Measurements from ENCODE around the gene LPIN1. TPM values are rescaled to one million over a fixed set of nuclear protein-coding genes. Genes with fewer than 3 reads are reported as not detected.

Gene LPIN1
- total RNA-seq, 1 experiment from 2014 or later = 139 TPM

DNA sequence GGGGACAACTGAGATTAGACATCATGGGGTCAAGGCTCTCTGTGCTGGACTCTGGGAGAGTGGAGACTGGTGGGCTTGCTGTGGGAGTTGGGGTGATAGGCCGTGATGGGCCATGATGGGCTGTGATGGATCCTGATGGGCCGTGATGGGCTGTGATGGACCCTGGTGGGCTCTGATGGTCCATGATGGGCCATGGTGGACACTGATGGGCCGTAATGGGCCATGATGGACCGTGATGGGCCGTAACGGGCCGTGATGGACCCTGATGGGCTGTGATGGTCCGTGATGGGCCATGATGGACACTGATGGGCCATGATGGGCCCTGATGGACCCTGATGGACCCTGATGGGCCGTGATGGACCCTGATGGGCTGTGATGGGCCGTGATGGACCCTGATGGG, 18.5 kb downstream of the LPIN1 start:
- Histone ChIP-seq H3K4me3 (no peak overlapping the region), H3K9me3 (no peaks in the 10 kb centered on the region), H3K36me3 (peaks cover 93% of the 10 kb centered on the region), H3K27me3 (no peaks in the 10 kb centered on the region)
- DNase-seq = no peak

DNA sequence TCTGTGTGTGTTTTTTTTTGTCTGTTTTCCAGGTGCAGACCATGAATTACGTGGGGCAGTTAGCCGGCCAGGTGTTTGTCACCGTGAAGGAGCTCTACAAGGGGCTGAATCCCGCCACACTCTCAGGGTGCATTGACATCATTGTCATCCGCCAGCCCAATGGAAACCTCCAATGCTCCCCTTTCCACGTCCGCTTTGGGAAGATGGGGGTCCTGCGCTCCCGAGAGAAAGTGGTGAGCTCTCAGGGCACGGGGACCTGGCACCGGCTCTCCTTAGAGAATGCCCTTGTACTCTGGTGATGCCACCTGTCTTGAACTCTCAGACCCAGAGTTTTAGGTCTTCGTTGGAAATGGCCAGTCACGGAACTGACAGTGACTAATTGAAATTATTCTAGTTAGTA, 19.1 kb downstream of the LPIN1 start:
- Histone ChIP-seq H3K27me3 (no peaks in the 10 kb centered on the region), H3K36me3 (peaks cover 96% of the 10 kb centered on the region), H3K9me3 (no peaks in the 10 kb centered on the region), H3K4me3 (no peak overlapping the region)
- DNase-seq = no peak

DNA sequence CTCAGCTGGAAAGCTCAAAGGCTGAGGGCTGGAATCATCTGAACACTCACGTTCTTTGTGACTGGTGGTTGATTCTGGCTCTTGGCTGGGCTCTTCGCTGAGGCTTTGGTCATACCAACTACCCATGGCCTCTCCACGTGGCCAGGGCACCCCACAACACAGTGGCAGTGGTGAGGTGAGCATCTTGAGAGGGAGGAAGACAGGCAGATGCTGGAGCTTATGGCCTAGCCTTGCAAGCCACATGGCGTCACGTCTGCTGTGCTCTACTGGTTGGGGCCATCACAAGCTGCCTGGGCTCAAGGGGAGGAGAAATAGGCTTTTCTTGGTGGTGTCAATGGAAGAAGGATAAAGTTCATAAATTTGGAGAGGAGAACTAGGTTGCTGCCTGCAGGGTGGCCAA, 19.6 kb downstream of the LPIN1 start:
- Histone ChIP-seq H3K9me3 (no peaks in the 10 kb centered on the region), H3K4me3 (no peak overlapping the region), H3K27me3 (no peaks in the 10 kb centered on the region), H3K36me3 (peaks cover 96% of the 10 kb centered on the region)
- no peak for DNase-seq

DNA sequence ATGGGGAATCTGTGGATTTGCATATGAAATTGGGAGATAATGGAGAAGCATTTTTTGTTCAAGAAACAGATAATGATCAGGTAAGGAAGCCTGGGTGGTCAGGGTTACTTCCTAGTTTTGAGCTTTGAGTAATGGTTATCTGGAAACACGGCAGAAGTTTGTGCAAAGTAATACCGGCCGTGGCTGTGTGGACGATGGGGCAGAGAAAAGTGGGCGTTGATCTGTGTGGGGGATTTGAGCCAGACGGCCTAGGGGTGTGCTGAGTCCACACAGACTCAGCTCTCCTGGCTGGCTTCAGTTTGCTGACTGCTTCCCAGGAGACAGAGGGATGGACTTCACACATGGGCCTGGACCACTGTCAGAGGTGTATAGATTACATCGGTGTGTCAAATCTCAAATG, 21.3 kb downstream of the LPIN1 start:
- H3K36me3 ChIP-seq = peaks cover 99% of the 10 kb centered on the region
- H3K4me3 ChIP-seq = no peak overlapping the region
- no peaks in the 10 kb centered on the region for H3K27me3 ChIP-seq
- H3K9me3 ChIP-seq = no peaks in the 10 kb centered on the region
- no peak for DNase-seq

DNA sequence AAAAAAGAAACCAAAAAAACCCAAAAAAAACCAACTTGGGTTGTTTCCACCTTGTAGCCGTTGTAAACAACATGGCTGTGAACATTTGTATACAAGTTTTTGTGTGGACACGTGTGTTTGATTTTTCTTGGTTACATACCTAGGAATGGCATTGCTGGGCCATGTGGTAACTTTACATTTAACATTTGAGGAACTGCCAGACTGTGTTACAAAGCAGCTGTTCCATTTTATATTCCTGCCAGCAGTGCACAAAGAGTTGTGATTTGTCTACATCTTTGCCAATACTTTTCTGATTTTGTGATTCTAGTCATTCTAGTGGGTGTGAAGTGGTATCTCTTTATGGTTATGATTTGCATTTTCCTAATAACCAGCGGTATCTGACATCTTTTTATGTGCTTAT, 22.5 kb downstream of the LPIN1 start:
- DNase-seq = no peak

DNA sequence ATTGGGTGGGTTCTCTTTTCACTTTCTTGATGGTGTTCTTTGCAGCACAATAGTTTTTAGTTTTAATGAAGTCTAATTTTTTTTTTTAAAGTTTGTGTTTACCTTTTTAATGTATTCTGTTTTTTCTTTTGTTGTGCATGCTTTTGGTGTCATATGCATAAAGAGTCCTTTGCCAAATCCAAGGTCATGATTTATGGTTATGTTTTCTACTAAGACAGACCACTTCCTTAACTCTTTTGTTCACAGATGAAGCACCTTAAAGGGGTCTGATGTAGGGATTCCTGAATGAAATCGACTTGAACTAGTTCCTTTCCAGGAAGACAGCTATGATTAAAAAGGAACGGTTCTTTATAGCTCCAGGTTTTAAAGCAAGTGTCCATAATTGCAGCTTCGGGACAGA, 23.1 kb downstream of the LPIN1 start:
- no peak overlapping the region for H3K4me3 ChIP-seq
- H3K27me3 ChIP-seq = no peaks in the 10 kb centered on the region
- H3K36me3 ChIP-seq = peaks cover 100% of the 10 kb centered on the region
- no peak for DNase-seq
- H3K9me3 ChIP-seq = no peaks in the 10 kb centered on the region

More for the DNA sequence above, 22.5 kb downstream of the LPIN1 start:
- H3K36me3 ChIP-seq = peaks cover 100% of the 10 kb centered on the region
- H3K9me3 ChIP-seq = no peaks in the 10 kb centered on the region
- no peak overlapping the region for H3K4me3 ChIP-seq
- H3K27me3 ChIP-seq = no peaks in the 10 kb centered on the region

DNA sequence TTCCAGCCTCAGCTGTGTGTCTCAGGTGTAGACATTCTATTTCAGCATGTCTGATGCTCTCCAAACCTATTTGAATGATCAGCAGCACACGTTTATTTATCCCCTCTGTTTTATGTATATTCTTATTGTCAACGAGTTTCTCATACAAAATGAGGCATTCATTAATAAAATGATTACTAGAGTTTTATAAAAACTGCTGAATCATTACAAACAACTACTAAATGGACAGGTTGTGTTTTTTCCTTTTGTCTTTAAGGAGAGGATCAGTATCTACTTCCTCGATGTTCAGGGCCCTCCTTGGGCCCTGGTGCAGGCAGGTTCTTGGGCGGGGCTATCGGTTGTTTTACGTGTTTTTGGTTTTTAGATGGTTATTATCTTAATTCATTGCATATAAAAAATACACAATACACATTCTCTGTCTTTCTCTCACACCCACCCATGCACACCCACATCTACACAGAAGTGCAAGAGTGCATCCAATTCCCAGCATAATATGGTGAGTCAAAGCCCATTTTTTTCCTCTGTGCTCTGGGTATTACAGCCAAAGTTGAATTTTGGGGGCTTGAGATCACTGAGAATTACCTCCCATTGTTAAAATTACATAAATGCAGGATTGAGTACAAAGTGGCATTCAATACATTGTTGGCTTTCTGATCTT, 24.2 kb downstream of the LPIN1 start:
- Histone ChIP-seq H3K9me3 (no peaks in the 10 kb centered on the region), H3K27me3 (no peaks in the 10 kb centered on the region), H3K4me3 (no peak overlapping the region), H3K36me3 (peaks cover 99% of the 10 kb centered on the region)
- no peak for DNase-seq

DNA sequence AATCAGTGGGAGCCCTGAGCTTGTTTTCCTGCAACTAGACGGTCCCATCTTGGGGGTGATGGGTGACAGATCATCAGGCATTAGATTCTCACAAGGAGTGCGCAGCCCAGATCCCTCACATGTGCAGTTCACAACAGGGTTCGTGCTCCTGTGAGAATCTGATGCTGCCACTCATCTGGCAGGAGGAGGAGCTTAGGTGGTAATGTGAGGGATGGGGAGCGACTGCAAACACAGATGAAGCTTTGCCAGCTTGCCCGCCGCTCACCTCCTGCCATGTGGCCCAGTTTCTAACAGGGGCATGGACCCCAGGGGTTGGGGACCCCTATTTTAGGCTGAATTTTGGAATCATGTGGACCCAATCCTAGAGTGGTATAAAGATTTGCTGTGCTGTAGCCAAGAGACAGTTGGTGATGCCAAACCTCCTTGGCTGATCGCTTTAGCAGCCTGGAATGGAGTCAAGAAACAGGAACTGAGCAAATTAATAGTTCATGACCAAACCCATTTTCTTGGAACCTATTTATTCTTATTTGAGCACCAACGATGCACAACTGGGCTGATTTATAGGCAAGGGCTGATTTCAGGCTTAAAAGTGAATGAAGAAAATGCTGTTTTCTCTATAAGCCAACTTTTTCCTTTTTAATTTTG, 25.7 kb downstream of the LPIN1 start:
- peaks cover 97% of the 10 kb centered on the region for H3K36me3 ChIP-seq

DNA sequence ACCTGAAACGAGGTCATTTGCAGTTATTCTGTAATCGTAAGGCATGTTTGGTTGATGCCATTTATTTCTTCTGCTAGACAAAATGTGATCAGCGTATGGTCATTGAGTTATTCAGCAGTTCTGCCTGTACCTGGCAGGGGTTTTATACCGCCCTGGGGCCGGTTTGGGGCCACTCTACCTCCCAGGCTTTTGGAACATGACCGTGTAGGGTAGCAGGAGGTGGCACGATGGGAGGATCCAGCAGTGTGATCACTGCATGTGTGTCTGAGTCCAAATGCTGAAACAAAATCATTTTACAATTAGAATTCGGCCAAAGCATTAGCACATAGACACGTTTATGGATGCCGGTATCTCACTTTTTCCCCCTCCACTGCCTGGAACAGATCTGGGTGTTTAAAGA, 26.7 kb downstream of the LPIN1 start:
- Histone ChIP-seq H3K9me3 (no peaks in the 10 kb centered on the region), H3K36me3 (peaks cover 97% of the 10 kb centered on the region), H3K4me3 (no peak overlapping the region), H3K27me3 (no peaks in the 10 kb centered on the region)
- no peak for DNase-seq

More for the DNA sequence above, 25.7 kb downstream of the LPIN1 start:
- Histone ChIP-seq H3K9me3 (no peaks in the 10 kb centered on the region), H3K4me3 (no peak overlapping the region), H3K27me3 (no peaks in the 10 kb centered on the region)
- DNase-seq = peak; percentile 79

DNA sequence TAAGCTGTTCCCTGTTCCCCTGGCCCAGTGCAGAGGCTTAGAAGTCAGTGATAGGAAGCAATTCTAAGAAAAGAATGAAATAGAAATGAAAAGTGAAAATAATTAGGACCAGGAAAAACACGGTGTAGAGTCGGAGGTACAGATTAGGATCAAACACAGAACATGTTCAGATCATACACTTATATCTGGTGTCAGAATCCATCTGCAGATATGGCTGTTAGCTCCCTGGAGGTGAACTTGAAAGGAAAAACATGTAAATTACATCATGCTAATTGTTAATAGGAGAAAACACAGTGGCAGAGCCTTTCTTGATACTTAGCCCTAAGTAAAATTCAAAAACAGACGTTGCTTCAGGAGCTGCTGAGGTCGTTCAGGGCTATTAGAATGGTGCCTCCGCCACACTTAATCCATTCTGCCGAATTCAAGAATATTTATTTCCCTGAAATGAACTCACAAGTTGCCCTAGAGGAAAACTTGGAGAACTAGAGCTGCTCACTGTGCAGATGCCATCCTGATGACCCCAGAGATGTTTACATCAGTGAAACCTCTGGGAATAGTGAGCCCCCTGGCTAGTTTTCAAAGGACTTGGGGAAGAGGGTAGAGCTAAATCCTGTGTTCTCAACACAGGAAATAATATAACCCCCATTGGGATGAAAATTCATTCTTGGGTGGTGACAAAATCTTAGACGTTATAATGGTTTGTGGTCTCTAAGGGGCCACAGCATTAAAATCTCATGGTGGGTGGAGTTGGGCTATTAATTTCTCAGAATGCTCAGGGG, 27.5 kb downstream of the LPIN1 start:
- DNase-seq = peak; percentile 79
- peaks cover 97% of the 10 kb centered on the region for H3K36me3 ChIP-seq

DNA sequence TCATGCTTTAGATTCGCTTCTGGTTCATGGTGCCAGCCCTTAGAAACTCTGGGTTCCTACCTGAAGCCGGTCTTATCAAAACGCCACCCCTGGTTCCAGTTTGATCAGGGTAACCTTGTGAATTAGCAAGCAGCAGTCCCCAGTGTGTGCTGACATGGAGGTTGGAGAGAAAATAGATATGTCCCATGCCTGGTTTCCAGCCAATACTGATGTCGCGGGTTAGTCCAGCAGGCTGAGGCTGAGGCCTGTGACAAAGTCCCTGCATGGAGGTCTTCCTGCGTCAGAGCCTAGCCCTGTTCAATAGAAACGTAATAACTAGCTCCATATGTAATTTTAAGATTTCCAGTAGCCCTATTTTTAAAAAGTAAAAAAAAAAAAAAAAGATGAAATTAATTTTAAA, 28.2 kb downstream of the LPIN1 start:
- no peak overlapping the region for H3K4me3 ChIP-seq
- no peaks in the 10 kb centered on the region for H3K27me3 ChIP-seq
- peak; percentile 50 for DNase-seq
- no peaks in the 10 kb centered on the region for H3K9me3 ChIP-seq
- H3K36me3 ChIP-seq = peaks cover 96% of the 10 kb centered on the region

More for the DNA sequence above, 27.5 kb downstream of the LPIN1 start:
- no peaks in the 10 kb centered on the region for H3K9me3 ChIP-seq
- H3K4me3 ChIP-seq = no peak overlapping the region
- H3K27me3 ChIP-seq = no peaks in the 10 kb centered on the region

DNA sequence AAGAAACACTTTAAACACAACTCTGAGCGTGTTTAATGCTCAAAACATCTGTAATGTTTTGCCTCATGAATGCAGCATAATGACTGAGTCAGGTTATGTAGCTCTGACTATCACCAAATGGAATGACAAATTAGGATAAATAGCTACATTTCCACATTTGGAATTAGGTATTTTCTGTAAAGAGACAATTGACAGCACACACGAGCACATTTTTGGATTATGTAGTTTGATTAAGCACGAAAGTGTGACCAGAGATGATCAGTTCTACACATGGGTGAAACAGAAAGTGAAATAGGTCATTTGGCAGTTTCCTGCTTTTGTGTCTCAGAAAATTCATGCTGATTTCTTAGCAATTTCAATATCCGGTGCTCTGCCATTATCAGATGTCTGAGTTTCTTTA, 29.0 kb downstream of the LPIN1 start:
- Histone ChIP-seq H3K4me3 (peak overlapping the region; percentile 4), H3K36me3 (peaks cover 96% of the 10 kb centered on the region), H3K9me3 (no peaks in the 10 kb centered on the region), H3K27me3 (no peaks in the 10 kb centered on the region)
- DNase-seq = no peak

DNA sequence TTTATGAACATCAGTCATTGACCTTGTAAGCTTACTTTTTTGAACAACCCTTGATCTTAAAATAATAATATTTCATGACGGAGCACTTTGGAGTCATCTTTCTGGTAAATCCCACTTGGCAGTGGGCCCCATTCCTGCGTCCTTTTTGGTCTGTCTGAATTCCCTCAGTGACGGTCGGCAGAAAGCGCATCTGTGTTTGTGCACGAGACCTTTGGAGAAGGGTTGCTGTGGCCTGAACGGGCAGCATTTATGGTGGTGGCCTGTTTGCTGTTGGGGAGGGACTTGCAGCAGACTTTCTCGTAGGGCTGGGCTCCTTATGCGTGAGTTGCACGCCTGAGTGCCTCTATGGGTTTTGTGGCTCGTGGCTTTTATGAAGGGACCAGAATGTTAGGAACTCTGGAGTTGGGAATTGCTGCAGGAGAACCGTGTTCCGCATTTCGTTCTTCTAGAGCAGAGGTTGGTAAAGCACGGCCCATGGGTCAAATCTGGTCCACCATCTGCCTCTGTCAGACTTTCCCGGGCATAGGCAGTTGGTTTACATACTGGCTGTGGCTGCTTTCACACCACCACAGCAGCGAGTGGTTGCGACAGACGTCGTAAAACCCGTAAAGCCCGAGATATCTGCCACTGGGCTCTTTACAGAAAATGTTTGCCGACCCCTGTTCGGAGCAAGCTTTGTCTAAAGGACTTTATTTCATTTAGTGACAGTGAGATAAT, 30.8 kb downstream of the LPIN1 start:
- no peaks in the 10 kb centered on the region for H3K9me3 ChIP-seq
- no peak for DNase-seq
- H3K36me3 ChIP-seq = peaks cover 96% of the 10 kb centered on the region
- no peak overlapping the region for H3K4me3 ChIP-seq
- no peaks in the 10 kb centered on the region for H3K27me3 ChIP-seq

DNA sequence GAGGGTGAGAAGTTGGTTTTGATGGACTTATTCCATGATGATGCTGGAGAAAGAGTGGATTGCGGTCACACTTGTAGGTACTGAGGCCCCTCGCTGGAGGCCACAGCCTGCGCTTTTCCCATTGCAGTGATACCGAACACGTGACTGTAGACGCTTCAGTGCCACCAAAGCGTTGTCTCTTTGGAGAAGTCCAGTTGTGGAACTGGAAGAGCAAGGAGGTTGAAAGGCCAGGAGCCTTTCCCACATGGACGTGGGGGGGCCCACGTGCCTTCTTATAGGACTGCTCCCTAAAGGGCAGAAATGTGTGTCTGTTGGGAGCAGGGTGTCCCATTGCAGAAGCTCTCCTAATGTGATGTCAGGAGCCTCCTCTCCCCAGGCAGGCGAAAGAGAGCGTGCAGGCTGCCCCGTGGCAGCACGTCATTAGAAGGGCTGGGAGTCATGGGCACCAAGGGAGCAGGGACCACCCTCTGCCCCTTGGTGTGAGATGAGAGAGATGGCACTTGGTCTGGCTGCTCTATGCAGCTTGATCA, 31.5 kb downstream of the LPIN1 start:
- Histone ChIP-seq H3K36me3 (peaks cover 96% of the 10 kb centered on the region), H3K27me3 (no peaks in the 10 kb centered on the region), H3K4me3 (no peak overlapping the region), H3K9me3 (no peaks in the 10 kb centered on the region)
- no peak for DNase-seq

DNA sequence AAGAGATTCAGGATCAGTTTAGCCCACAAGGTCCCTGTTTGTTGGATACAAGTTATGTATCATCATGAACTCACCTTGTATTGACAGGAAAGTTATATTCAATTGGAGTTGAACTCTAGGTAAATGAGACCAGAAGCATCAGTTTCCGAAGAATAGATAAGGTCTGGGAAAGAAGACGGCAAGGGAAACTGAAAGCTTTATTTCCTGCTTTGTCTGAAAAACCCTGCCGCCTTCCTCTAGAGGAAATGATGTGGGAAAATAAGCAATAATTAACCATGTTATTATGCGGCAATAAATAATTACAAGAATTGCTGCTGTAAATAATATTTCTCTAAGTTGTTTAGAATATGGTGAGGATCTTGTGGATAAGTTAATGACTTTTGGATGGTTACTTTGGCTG, 32.0 kb downstream of the LPIN1 start:
- Histone ChIP-seq H3K36me3 (peaks cover 96% of the 10 kb centered on the region), H3K4me3 (no peak overlapping the region), H3K27me3 (no peaks in the 10 kb centered on the region), H3K9me3 (no peaks in the 10 kb centered on the region)
- DNase-seq = no peak

DNA sequence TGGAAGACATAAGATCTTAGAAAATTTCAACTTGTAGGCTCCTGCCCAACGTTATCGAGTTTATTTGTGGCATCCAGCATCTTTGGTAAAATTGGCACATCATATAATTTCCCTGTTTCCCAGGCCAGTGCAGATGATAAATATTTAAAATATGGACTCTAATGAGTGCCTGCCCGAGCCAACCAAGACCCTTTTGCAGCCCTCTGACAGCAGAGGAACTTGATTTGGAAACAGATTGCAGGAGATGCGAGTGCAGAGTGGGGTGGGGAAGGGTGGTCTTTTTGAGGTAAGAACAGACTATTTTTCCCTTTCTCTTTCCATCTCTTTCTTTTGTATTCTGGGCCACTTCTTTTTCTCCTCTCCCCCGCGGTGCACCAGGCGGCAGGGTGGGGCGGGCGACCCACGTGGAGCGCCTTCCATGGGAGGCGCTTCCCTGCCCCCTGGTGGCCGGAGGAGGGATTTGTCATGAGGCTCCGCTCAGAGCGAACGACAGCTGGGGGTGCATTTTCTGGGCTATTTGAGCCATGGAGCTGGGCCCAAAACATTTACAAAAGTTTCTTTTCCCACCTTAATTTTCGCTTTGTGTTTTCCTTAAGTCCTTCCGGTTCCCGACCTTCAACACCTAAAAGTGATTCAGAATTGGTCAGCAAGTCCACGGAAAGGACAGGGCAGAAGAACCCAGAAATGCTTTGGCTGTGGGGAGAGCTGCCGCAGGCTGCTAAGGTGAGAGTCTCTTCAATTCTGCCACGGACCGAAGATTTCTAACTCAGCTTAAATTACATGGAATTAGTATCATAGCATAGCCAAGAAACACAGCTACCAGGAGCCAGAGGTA, 32.7 kb downstream of the LPIN1 start:
- H3K9me3 ChIP-seq = no peaks in the 10 kb centered on the region
- H3K36me3 ChIP-seq = peaks cover 95% of the 10 kb centered on the region
- H3K27me3 ChIP-seq = no peaks in the 10 kb centered on the region
- H3K4me3 ChIP-seq = no peak overlapping the region
- DNase-seq = peak; percentile 95

Data from MG63 (cell line).